Adrenal gland (tissue), 12 donors: Measurements from ENCODE around the gene LRIG1. TPM values are rescaled to one million over a fixed set of nuclear protein-coding genes. Genes with fewer than 3 reads are reported as not detected.

ENCODE experiments used
- DNase-seq, 7 donors: peaks; one replicate each; pipeline ENCODE4 v3.0.0-alpha.2; 2019 to 2020
- H3K27ac ChIP-seq, 5 donors: fragments of 200-600 bp; sonication (generic) in 4 of 5; 1 replicate in 3 of 5; 2 replicates in 2 of 5; pipeline versions ENCODE4 v1.5.1 to v1.8.0; 2016 to 2020; ENCODE audit warnings: mild to moderate bottlenecking in 1 of 5
- H3K27me3 ChIP-seq: fragments of 200-600 bp; 2 replicates; pipeline ENCODE4 v1.8.0; 2021
- H3K36me3 ChIP-seq, 2 donors: fragments of 200-600 bp; replicated peaks in 1 of 2; 1 replicate in 1 of 2; 2 replicates in 1 of 2; pipeline versions ENCODE4 v1.5.1 to v1.8.0; 2018 to 2022
- H3K4me1 ChIP-seq, 2 donors: fragments of 200-600 bp; replicated peaks in 1 of 2; 1 replicate in 1 of 2; 2 replicates in 1 of 2; pipeline versions ENCODE4 v1.5.1 to v1.8.0; 2018 to 2021
- H3K4me3 ChIP-seq, 4 donors: fragments of 200-600 bp; sonication (generic) in 3 of 4; one replicate each; pipeline ENCODE4 v1.5.1; 2016 to 2018
- H3K9me3 ChIP-seq, 3 donors: fragments of 200-600 bp; sonication (generic) in 1 of 3; replicated peaks in 1 of 3; 1 replicate in 2 of 3; 2 replicates in 1 of 3; pipeline versions ENCODE4 v1.5.1 to v1.8.0; 2016 to 2021
- CTCF ChIP-seq, 6 experiments: fragments of 450-650 bp in 4 of 6; fragments of 200-600 bp in 2 of 6; sonication (generic) in 1 of 6; IDR thresholded peaks; 1 replicate in 5 of 6; 2 replicates in 1 of 6; pipeline versions ENCODE4 v1.5.1 to v1.8.0; 2016 to 2021; ENCODE audit warnings: antibody characterized with exemption in 6 of 6, mild to moderate bottlenecking in 2 of 6, moderate library complexity in 1 of 6
- POLR2A ChIP-seq, 2 donors: fragments of 450-650 bp; IDR thresholded peaks; one replicate each; pipeline ENCODE4 v1.6.1; 2017; ENCODE audit warnings: antibody characterized with exemption in 2 of 2, mild to moderate bottlenecking in 2 of 2, moderate library complexity in 1 of 2
- WGBS, 4 donors: extraction: QIAGEN DNeasy Blood & Tissue Kit in 2 of 4; methylation state at CpG; one replicate each; pipeline versions ENCODE4 v1.1.5 to v1.1.7; 2013 to 2017; 5-methylcytosine and 5-hydroxymethylcytosine counted together
- intact Hi-C, 2 donors: fragments of 100-400 bp; cut with DNase I; formaldehyde crosslinking; loops; one replicate each; pipeline versions ENCODE4 v1.14.1 to v1.15.0; 2022 to 2023
- polyA plus RNA-seq, 3 donors: library from polyadenylated mRNA; stranded (reverse); fragments of 200-250 nt in 2 of 3; fragments of 350-450 nt in 1 of 3; fragmentation: Illumina TruSeq in 1 of 3; extraction: RNeasy Lipid Tissue Mini Kit (QIAGEN cat#74804) in 1 of 3; gene quantifications; one replicate each; pipeline ENCODE4 v1.2.3, GENCODE V29; 2013 to 2014
- total RNA-seq, 9 donors: library from RNA; depleted of rRNA in 4 of 9; stranded (reverse); fragments of >200 nt in 4 of 9; fragments of 120-200 nt in 1 of 9; fragmentation: NEBNext Ultra II Directional in 1 of 9; extraction: Animal tissue kit (Norgen Biotek cat#: 25700) in 1 of 9; gene quantifications; one replicate each; pipeline versions ENCODE4 v1.1.0 to v1.2.4, GENCODE V29; 2013 to 2023
- donor health status: healthy with polysubstance abuse.
- donor health status: Bipolar disorder and iron deficiency.
- donor health status: DM: yes; HTN: yes; CAD: no.
- donor health status: DM: no; HTN: no; CAD: no.
- donor health status: DM: no; HTN: no; CAD: no.
- donor health status: DM: yes; HTN: yes; CAD: no.

The LRIG1 gene
- total and polyA plus RNA-seq, 12 donors = 1.5 to 13.3 (median 4.7) TPM

- Histone ChIP-seq H3K4me1 (no peaks in the 10 kb centered on the region), H3K9me3 (no peaks in the 10 kb centered on the region), H3K36me3 (no peaks in the 10 kb centered on the region), H3K27ac (no peak overlapping the region), H3K4me3 (no peak overlapping the region), H3K27me3 (no peaks in the 10 kb centered on the region)
- TF ChIP-seq CTCF (IDR thresholded peaks at IDR 0.05) = no peak
- no peak for TF ChIP-seq POLR2A (IDR thresholded peaks at IDR 0.05)
- intact Hi-C loops = no loop called here
- 63 to 78% (median 74%) methylated on average over 2 of the region's 2 CpGs for WGBS, 4 donors
- no peak for DNase-seq
These were observed 17.3 kb upstream of the LRIG1 start for GRCh38 chr3:66518126-66518525.

- Histone ChIP-seq H3K27me3 (no peaks in the 10 kb centered on the region), H3K36me3 (no peaks in the 10 kb centered on the region), H3K4me1 (no peaks in the 10 kb centered on the region), H3K27ac (no peak overlapping the region), H3K4me3 (no peak overlapping the region), H3K9me3 (no peaks in the 10 kb centered on the region)
- intact Hi-C loops = no loop called here
- no peak for TF ChIP-seq POLR2A (IDR thresholded peaks at IDR 0.05)
- no peak for TF ChIP-seq CTCF (IDR thresholded peaks at IDR 0.05)
- DNase-seq = no peak
- 52 to 60% (median 58%) methylated on average over 2 of the region's 2 CpGs for WGBS, 4 donors
These were observed 16.4 kb upstream of the LRIG1 start for GRCh38 chr3:66517241-66517640.

GRCh38 chr3:66508461-66508860, 7.6 kb upstream of the LRIG1 start:
- Histone ChIP-seq H3K27ac (no peak overlapping the region), H3K9me3 (no peaks in the 10 kb centered on the region), H3K27me3 (no peaks in the 10 kb centered on the region), H3K36me3 (no peaks in the 10 kb centered on the region), H3K4me3 (no peak overlapping the region), H3K4me1 (no peaks in the 10 kb centered on the region)
- intact Hi-C loops = loop anchor here in 1 of 2 donors (10.0 kb wide), 1 partner anchor 306 kb away; no protein-coding TSS in a partner anchor
- no peak for DNase-seq
- 73 to 86% (median 78%) methylated on average over 7 of the region's 7 CpGs for WGBS, 4 donors
- TF ChIP-seq POLR2A (IDR thresholded peaks at IDR 0.05) = no peak
- TF ChIP-seq CTCF (IDR thresholded peaks at IDR 0.05) = no peak

GRCh38 chr3:66507423-66508260, 6.8 kb upstream of the LRIG1 start:
- Histone ChIP-seq H3K27me3 (no peaks in the 10 kb centered on the region), H3K4me1 (no peaks in the 10 kb centered on the region), H3K36me3 (no peaks in the 10 kb centered on the region), H3K9me3 (no peaks in the 10 kb centered on the region), H3K4me3 (no peak overlapping the region), H3K27ac (no peak overlapping the region)
- WGBS, 4 donors = 87 to 94% (median 89%) methylated on average over 8 of the region's 8 CpGs
- DNase-seq = no peak
- TF ChIP-seq CTCF (IDR thresholded peaks at IDR 0.05) (no peak), POLR2A (IDR thresholded peaks at IDR 0.05) (no peak)
- intact Hi-C loops = loop anchor here in 1 of 2 donors (10.0 kb wide), 1 partner anchor 307 kb away; no protein-coding TSS in a partner anchor
